GM21381 (cell line): ENCODE data around the gene FAM107B.
A peak's percentile ranks its signal among the peaks of the same experiment; 100 is the strongest.
"Not testable (repeated sequence)": the region's sequence is repeated elsewhere in the genome, so short reads cannot be mapped to it uniquely, and the experiment has no call there.

ENCODE experiments used
- ATAC-seq: cut with Tn5 transposase; IDR thresholded peaks from one replicate; pipeline ENCODE4 v1.9.1; 2021; ENCODE audit warnings: mild to moderate bottlenecking, moderate library complexity; ENCODE audit not compliant: unreplicated experiment

FAM107B gene

GRCh38 chr10:14667280-14667679, 107.4 kb downstream of the FAM107B start:
- no peak for ATAC-seq

- ATAC-seq: no peak
Observed at GRCh38 chr10:14665865-14666857, 108.5 kb downstream of the FAM107B start.

GRCh38 chr10:14665304-14665703, 109.4 kb downstream of the FAM107B start:
- no peak for ATAC-seq

- ATAC-seq: no peak
Observed at GRCh38 chr10:14664345-14664744, 110.4 kb downstream of the FAM107B start.

GRCh38 chr10:14661818-14662217, 112.9 kb downstream of the FAM107B start:
- ATAC-seq: no peak

- no peak for ATAC-seq
Observed at GRCh38 chr10:14660831-14661230, 113.9 kb downstream of the FAM107B start.

GRCh38 chr10:14659626-14660196, 115.0 kb downstream of the FAM107B start:
- peak; percentile 91 for ATAC-seq

GRCh38 chr10:14659137-14659536, 115.6 kb downstream of the FAM107B start:
- not testable (repeated sequence) for ATAC-seq

GRCh38 chr10:14658331-14659127, 116.2 kb downstream of the FAM107B start:
- no peak for ATAC-seq

- no peak for ATAC-seq
Observed at GRCh38 chr10:14656052-14656730, 118.5 kb downstream of the FAM107B start.

- no peak for ATAC-seq
Observed at GRCh38 chr10:14654821-14655382, 119.8 kb downstream of the FAM107B start.

- no peak for ATAC-seq
Observed at GRCh38 chr10:14653271-14654161, 121.2 kb downstream of the FAM107B start.

GRCh38 chr10:14652816-14653215, 121.9 kb downstream of the FAM107B start:
- no peak for ATAC-seq

GRCh38 chr10:14652067-14652466, 122.6 kb downstream of the FAM107B start:
- no peak for ATAC-seq

GRCh38 chr10:14649739-14650138, 125.0 kb downstream of the FAM107B start:
- no peak for ATAC-seq

GRCh38 chr10:14648946-14649345, 125.8 kb downstream of the FAM107B start:
- ATAC-seq: no peak

GRCh38 chr10:14648005-14648765, 126.5 kb downstream of the FAM107B start:
- ATAC-seq: peak; percentile 95

GRCh38 chr10:14645239-14645960, 129.3 kb downstream of the FAM107B start:
- no peak for ATAC-seq
